Ureter (tissue), 1 donor: Measurements from ENCODE around the gene MIP. TPM values are rescaled to one million over a fixed set of nuclear protein-coding genes. Genes with fewer than 3 reads are reported as not detected.
"Not testable (repeated sequence)": the region's sequence is repeated elsewhere in the genome, so short reads cannot be mapped to it uniquely, and the experiment has no call there.

ENCODE experiments used
- DNase-seq: peaks from one replicate; pipeline ENCODE4 v3.0.0-alpha.2; 2020; ENCODE audit warnings: low spot score
- total RNA-seq: library from RNA; stranded (reverse); gene quantifications from one replicate; pipeline ENCODE4 v1.2.4, GENCODE V29; 2023
- donor health status: DM: yes; HTN: yes; CAD: no.

Gene MIP
- not detected for total RNA-seq

- no peak for DNase-seq
Observed at GRCh38 chr12:56454557-56454956, at the start of gene MIP. Gene MIP, minus strand, starts transcription at chr12:56454657. Its CDS starts 44 bp downstream, at chr12:56454613.

DNA sequence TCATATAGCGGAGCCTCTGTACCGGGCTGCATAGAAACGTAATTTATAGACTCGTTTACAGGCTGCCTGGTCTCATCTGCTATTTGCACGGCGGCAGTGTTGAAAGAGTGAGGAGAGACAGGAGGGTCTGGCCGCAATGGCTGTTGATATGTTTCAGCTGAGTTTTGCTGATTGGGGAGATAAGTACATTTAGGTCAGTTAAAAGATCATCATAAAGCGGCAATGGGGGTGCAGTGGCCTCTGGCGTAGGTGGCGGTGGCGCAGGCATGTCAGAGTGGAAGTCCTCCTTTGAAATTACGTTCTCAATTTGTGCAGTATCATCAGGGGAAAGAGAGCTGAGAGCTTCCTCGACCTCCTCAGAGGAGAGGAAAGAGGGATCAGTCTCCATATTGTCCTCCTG, 45.4 kb upstream of the MIP start:
- DNase-seq = not testable (repeated sequence)

- DNase-seq = not testable (repeated sequence)
Observed at GRCh38 chr12:56499452-56499851, 45.0 kb upstream of the MIP start.

- not testable (repeated sequence) for DNase-seq
Observed at GRCh38 chr12:56498126-56498902, 43.9 kb upstream of the MIP start.

- peak; percentile 51 for DNase-seq
Observed at GRCh38 chr12:56496704-56497103, 42.2 kb upstream of the MIP start.

GRCh38 chr12:56494481-56494880, 40.0 kb upstream of the MIP start:
- not testable (repeated sequence) for DNase-seq

GRCh38 chr12:56494106-56494415, 39.6 kb upstream of the MIP start:
- not testable (repeated sequence) for DNase-seq

DNA sequence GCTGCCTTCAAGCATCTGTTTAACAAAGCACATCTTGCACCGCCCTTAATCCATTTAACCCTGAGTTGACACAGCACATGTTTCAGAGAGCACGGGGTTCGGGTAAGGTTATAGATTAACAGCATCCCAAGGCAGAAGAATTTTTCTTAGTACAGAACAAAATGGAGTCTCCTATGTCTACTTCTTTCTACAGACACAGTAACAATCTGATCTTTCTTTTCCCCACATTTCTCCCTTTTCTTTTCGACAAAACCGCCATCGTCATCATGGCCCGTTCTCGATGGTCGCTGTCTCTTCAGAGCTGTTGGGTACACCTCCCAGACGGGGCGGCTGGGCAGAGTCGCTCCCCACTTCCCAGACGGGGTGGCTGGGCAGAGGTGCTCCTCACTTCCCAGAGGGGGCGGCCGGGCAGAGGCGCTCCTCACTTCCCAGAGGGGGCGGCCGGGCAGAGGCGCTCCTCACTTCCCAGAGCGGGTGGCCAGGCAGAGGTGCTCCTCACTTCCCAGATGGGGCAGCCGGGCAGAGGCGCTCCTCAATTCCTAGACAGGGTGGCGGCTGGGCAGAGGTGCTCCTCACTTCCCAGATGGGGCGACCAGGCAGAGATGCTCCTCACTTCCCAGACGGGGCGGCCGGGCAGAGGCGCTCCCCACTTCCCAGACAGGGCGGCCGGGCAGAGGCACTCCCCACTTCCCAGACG, 39.1 kb upstream of the MIP start:
- not testable (repeated sequence) for DNase-seq

DNA sequence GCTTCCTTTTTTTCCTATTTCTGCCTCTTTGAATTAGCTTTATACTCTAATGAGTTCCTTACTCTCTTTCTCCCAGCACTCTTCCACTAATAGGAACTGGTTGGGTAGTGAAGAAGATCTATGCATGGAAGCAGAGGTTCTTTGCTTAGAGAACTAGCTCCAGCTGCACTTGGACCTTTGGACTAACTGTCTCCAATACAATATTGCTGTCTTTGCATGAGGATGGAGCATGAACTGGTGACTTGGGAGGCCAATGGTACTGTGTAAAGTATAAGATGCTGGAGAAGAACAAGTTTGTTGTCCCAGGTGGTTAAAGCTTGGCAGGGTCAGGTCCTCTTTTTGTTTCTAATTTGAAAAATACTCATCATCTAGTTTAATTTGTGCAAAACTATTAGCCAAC, 35.9 kb upstream of the MIP start:
- DNase-seq = no peak

- DNase-seq = peak; percentile 86
Observed at GRCh38 chr12:56488041-56488955, 33.8 kb upstream of the MIP start, which contains the start of gene GLS2. Gene GLS2, minus strand, starts transcription at chr12:56488161. Its CDS starts 43 bp downstream, at chr12:56488118.

DNA sequence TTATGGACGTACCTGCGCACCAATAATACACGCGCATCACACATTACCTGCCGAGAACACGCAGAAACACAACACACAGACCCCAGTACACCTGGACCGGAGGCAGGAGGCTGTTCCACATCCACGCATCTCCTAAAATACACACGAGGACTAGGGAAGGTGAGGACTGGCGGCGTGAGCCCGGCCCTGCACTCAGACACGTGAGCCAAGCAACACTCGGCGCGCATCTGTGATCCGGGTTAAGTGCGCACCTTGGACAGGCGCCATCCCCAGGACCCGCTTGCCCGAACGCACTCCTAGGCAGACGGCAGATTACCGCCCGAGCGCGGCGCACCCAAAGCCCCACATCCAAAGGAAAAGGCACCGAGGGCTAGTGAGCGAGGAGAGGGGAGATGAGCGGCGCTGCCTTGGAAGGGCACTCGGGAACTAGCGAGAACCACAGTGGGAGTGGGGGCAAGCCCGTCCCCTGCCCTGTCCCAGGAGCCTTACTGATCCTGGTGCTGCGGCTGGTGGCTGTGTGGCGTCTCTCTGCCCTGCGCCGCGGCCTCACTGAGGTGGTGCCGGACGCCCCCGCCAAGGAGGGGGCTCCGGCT, 33.1 kb upstream of the MIP start:
- DNase-seq = no peak

- DNase-seq = no peak
Observed at GRCh38 chr12:56486694-56487093, 32.2 kb upstream of the MIP start.

- DNase-seq = no peak
Observed at GRCh38 chr12:56484566-56484965, 30.1 kb upstream of the MIP start.

GRCh38 chr12:56479625-56480024, 25.2 kb upstream of the MIP start:
- no peak for DNase-seq

DNA sequence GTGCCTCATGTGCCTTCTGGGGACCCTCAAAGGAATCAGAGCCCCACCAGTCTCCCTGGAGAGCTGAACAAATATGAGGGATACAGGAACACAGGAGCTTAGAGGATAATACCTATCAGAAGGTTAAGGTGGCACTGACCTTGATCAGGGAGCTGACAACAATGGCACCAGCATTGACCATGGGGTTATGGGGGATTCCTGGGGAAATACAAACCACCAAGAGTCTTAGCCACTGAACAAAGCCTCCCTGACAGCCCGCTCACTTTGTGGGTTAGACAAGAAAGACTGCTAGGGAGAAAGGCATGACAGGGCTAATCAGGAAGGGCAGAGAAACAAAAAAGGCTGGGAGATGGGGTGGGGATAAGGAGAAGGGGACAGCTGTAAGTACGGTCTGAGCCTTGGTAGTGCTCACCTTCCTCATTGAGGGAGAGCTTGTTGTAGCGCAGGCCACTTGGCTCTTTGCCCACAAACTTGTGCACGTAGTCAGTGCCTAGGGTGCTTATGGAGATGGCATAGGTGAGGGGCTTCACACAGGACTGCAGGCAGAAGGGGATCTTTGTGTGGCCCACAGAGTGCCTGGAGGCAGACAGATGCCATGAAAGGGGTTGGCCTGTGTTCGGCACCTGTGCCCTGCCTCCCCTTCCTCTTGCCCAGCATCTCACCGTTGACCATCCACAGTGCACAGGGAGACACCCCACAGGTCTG, 23.2 kb upstream of the MIP start:
- DNase-seq = no peak

DNA sequence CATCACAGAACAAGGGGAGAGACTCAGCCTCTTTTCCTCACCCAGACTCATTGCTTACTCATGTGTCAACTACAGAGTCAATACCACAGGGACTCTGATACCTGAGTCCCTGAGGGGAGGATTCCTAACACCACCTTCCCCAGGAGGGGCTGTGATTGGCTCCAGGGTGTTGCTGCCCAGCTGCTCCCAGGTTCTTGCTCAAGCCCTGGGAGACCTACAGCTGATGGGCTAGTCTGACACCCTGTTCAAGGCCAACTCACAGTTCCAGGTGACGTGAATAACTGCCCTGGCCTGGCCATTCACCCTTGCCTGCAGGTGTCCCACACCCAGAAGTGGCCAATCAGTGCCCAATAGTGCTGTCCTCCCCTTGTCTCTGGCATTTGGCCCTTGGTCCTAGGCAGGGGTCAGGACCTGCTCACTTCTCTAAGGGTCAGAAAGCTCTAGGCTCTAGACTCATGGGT, 22.5 kb upstream of the MIP start:
- no peak for DNase-seq

DNA sequence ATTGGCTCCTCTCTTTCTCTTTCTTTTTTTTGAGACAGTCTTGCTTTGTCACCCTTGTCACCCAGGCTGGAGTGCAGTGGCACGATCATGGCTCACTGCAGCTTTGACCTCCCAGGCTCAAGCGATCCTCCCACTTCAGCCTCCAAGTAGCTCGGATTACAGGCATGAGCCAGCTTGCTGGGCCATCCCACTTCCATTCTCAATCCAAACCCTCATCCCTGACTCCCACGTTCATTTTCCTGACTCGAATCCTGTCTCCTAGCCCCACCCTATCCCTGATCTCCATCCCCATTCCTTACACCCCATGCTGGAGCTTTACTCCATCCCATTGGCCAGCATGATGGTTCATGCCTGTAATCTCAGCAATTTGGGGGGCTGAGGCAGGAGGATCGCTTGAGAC, 21.7 kb upstream of the MIP start:
- no peak for DNase-seq

DNA sequence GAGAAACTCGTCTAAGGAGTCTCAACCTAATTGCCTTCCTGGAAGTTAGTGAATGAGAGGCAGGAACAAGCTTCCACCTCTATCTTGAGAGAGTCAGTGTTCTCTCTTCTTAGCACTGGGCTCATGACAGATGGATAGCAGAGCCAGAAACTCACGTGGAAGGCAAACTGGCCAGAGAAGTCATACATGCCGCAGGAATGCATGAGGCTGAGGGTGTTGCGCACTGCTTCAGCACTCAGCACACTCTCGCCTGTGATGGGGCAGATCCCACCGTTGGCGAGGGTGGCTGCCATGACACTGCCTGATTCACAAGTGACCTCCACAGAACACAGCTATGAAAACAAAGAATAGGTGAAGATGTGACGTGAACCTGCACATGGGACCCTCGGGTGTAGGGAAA, 19.9 kb upstream of the MIP start:
- DNase-seq = no peak

GRCh38 chr12:56469007-56469930, 14.8 kb upstream of the MIP start:
- peak; percentile 54 for DNase-seq
